GM12878 (cell line): ENCODE measurements around the gene HYAL4. TPM values are rescaled to one million over a fixed set of nuclear protein-coding genes. Genes with fewer than 3 reads are reported as not detected.

Experiments
- ATAC-seq: fragments of 200-7000 bp; cut with Tn5 transposase; 3 replicates; pipeline ENCODE4 v1.9.1; 2020; ENCODE audit warnings: mild to moderate bottlenecking, moderate library complexity
- BruUV-seq: library from RNA; stranded (reverse); fragments of 400-500 nt; replicated peaks from 2 replicates; lab custom pipeline; 2021; lab: Mats Ljungman, UMichigan
- CTCF ChIA-PET: fragments of 300-600 bp; sonication (Branson Sonifier 250); formaldehyde crosslinking; extraction: SDS; loops from one replicate; lab custom pipeline; 2021; ENCODE audit warnings: inconsistent platforms; lab: Yijun Ruan, JAX
- POLR2A ChIA-PET: fragments of 350-600 bp; formaldehyde crosslinking; extraction: SDS; loops from one replicate; lab custom pipeline; 2021; ENCODE audit warnings: inconsistent platforms; lab: Charles Lee
- RAD21 ChIA-PET: fragments of 300-600 bp; sonication (Branson Sonifier 250); formaldehyde crosslinking; loops from one replicate; lab custom pipeline; 2023; ENCODE audit warnings: antibody characterized with exemption; ENCODE audit not compliant: unreplicated experiment; lab: Charles Lee
- SMC1A ChIA-PET: fragments of 300-600 bp; sonication (Branson Sonifier 250); formaldehyde crosslinking; loops from one replicate; lab custom pipeline; 2023; ENCODE audit not compliant: unreplicated experiment, uncharacterized antibody; lab: Charles Lee
- DNase-seq: peaks from one replicate; pipeline ENCODE4 v3.0.0-alpha.2; 2011; ENCODE audit warnings: low read depth, low spot score
- FAIRE-seq: peaks from 3 replicates; lab custom pipeline; 2011; peaks lifted over from hg19 to GRCh38; lab: Jason Lieb, UNC
- H2AFZ ChIP-seq: 2 replicates; pipeline ENCODE4 v1.6.0; 2011; ENCODE audit warnings: low read depth, low read length, control low read depth; ENCODE audit not compliant: control insufficient read depth
- H3K27ac ChIP-seq: 2 replicates; pipeline ENCODE4 v1.5.1; 2011; ENCODE audit warnings: control low read depth; ENCODE audit not compliant: control insufficient read depth, insufficient read depth
- H3K27me3 ChIP-seq, 2 experiments: replicated peaks in 1 of 2; 2 replicates each; pipeline versions ENCODE4 v1.6.0 to v1.6.1; 2011; ENCODE audit warnings: low read length in 1 of 2; ENCODE audit not compliant: control insufficient read depth in 2 of 2, insufficient read depth in 2 of 2
- H3K36me3 ChIP-seq, 2 experiments: 2 replicates each; pipeline ENCODE4 v1.5.1; 2011; ENCODE audit warnings: low read length in 1 of 2; ENCODE audit not compliant: control insufficient read depth in 2 of 2, insufficient read depth in 2 of 2
- H3K4me1 ChIP-seq: 2 replicates; pipeline ENCODE4 v1.6.1; 2011; ENCODE audit warnings: mild to moderate bottlenecking, low read length, moderate library complexity, mixed read lengths; ENCODE audit not compliant: control insufficient read depth, insufficient read depth
- H3K4me2 ChIP-seq: 2 replicates; pipeline ENCODE4 v1.6.0; 2011; ENCODE audit warnings: control low read depth; ENCODE audit not compliant: control insufficient read depth, insufficient read depth
- H3K4me3 ChIP-seq: fragments of 200-600 bp; sonication (generic); 2 replicates; pipeline ENCODE4 v1.5.1; 2016
- H3K79me2 ChIP-seq: 2 replicates; pipeline ENCODE4 v1.6.0; 2011; ENCODE audit warnings: low read length; ENCODE audit not compliant: control insufficient read depth, insufficient read depth
- H3K9ac ChIP-seq: 2 replicates; pipeline ENCODE4 v1.8.0; 2011; ENCODE audit warnings: low read length, control low read depth, mixed read lengths; ENCODE audit not compliant: control insufficient read depth, insufficient read depth
- H3K9me3 ChIP-seq: replicated peaks from 3 replicates; pipeline ENCODE4 v1.5.1; 2011; ENCODE audit warnings: mild to moderate bottlenecking, low read length; ENCODE audit not compliant: control insufficient read depth, insufficient read depth
- H4K20me1 ChIP-seq: 2 replicates; pipeline ENCODE4 v1.6.0; 2011; ENCODE audit not compliant: control insufficient read depth, insufficient read depth
- ATF7 ChIP-seq: fragments of 450-650 bp; IDR thresholded peaks from 2 replicates; pipeline ENCODE4 v1.6.1; 2016; ENCODE audit warnings: low read depth, mild to moderate bottlenecking
- CHD4 ChIP-seq: fragments of 200-600 bp; sonication (generic); IDR thresholded peaks from 2 replicates; pipeline ENCODE4 v1.6.1; 2016; ENCODE audit warnings: mild to moderate bottlenecking
- DPF2 ChIP-seq: fragments of 450-650 bp; IDR thresholded peaks from 2 replicates; pipeline ENCODE4 v1.6.1; 2017; ENCODE audit warnings: mild to moderate bottlenecking
- HDAC6 ChIP-seq: fragments of 200-600 bp; sonication (generic); IDR thresholded peaks from one replicate; pipeline ENCODE4 v1.8.0; 2017; ENCODE audit warnings: antibody characterized with exemption; ENCODE audit not compliant: unreplicated experiment
- HSF1 ChIP-seq: fragments of 150-350 bp; IDR thresholded peaks from 2 replicates; pipeline ENCODE4 v1.6.1; 2014; ENCODE audit warnings: mild to moderate bottlenecking, low read depth, low read length
- MYC ChIP-seq: IDR thresholded peaks from 2 replicates; pipeline ENCODE4 v1.6.1; 2011; ENCODE audit warnings: mild to moderate bottlenecking, low read length, moderate library complexity, inconsistent platforms; ENCODE audit not compliant: insufficient read depth, insufficient replicate concordance, insufficient read length, severe bottlenecking
- POU2F2 ChIP-seq: IDR thresholded peaks from 3 replicates; pipeline ENCODE4 v1.6.1; 2011; ENCODE audit warnings: low read depth, mild to moderate bottlenecking, low read length, borderline replicate concordance
- RELA ChIP-seq: fragments of 450-650 bp; IDR thresholded peaks from 2 replicates; pipeline ENCODE4 v1.8.0; 2014; ENCODE audit warnings: borderline replicate concordance; ENCODE audit not compliant: partially characterized antibody
- USF2 ChIP-seq: IDR thresholded peaks from 2 replicates; pipeline ENCODE4 v1.6.1; 2011; ENCODE audit warnings: low read depth, low read length, improper control_type of control experiment, borderline replicate concordance
- ZBTB40 ChIP-seq: fragments of 450-650 bp; IDR thresholded peaks from 2 replicates; pipeline ENCODE4 v1.6.1; 2016; ENCODE audit warnings: mild to moderate bottlenecking, moderate library complexity, borderline replicate concordance
- ZNF24 ChIP-seq: fragments of 450-650 bp; IDR thresholded peaks from 2 replicates; pipeline ENCODE4 v1.6.1; 2017; ENCODE audit warnings: antibody characterized with exemption, mild to moderate bottlenecking
- WGBS: methylation state at CpG from one replicate; pipeline ENCODE4 v1.1.6; 2016; ENCODE audit warnings: low lambda C conversion rate; ENCODE audit not compliant: insufficient replicate concordance, insufficient coverage; ENCODE audit errors: missing lambda C conversion rate; 5-methylcytosine and 5-hydroxymethylcytosine counted together
- in situ Hi-C: fragments of 300-500 bp; cut with MboI; formaldehyde crosslinking; loops from 9 replicates; pipeline ENCODE4 v1.14.3; 2018; ENCODE audit warnings: mixed read lengths
- intact Hi-C: fragments of 100-400 bp; cut with micrococcal nuclease; formaldehyde crosslinking; loops from one replicate; pipeline ENCODE4 v1.14.2; 2022; ENCODE audit not compliant: unreplicated experiment
- polyA plus RNA-seq, 11 experiments: library from polyadenylated mRNA; depleted of rRNA in 4 of 11; unstranded in 6 of 11; stranded (reverse) in 5 of 11; fragments of >200 nt; fragmentation: Nextera tagmentation in 4 of 11; fragmentation: Illumina TruSeq in 1 of 11; extraction: Ambion mirVana in 4 of 11; extraction: Trizol in 1 of 11; gene quantifications; 1 replicate in 1 of 11; 2 replicates in 10 of 11; pipeline versions ENCODE4 v1.2.1 to v1.2.3, GENCODE V29; 2011 to 2016; ENCODE audit warnings: inconsistent platforms in 2 of 11, missing spikeins in 2 of 11, low read depth in 1 of 11
- total RNA-seq, 4 experiments: library from RNA; depleted of rRNA in 3 of 4; stranded (reverse); fragments of >200 nt in 3 of 4; fragmentation: Illumina TruSeq in 1 of 4; extraction: Trizol in 1 of 4; gene quantifications; 2 replicates each; pipeline versions ENCODE4 v1.2.1 to v1.2.3, GENCODE V29; 2013 to 2021

The HYAL4 gene
- total and polyA plus RNA-seq, 10 of the 15 experiments (the other 5 are each of a cell fraction or from before 2014, with no cell fraction given): 0.14 to 0.88 (median 0.26) TPM; not detected in 1

GRCh38 chr7:123923599-123923998, 78.6 kb downstream of the HYAL4 start:
- no peak for ATAC-seq
- Histone ChIP-seq H3K4me2 (no peak overlapping the region), H3K4me3 (no peak overlapping the region), H3K9ac (no peak overlapping the region), H2AFZ (no peak overlapping the region), H3K79me2 (no peaks in the 10 kb centered on the region), H3K36me3 (no peaks in the 10 kb centered on the region), H3K4me1 (no peaks in the 10 kb centered on the region), H3K27ac (no peak overlapping the region), H3K27me3 (no peaks in the 10 kb centered on the region), H3K9me3 (no peaks in the 10 kb centered on the region), H4K20me1 (no peaks in the 10 kb centered on the region)
- no TSS peak for BruUV-seq
- CTCF ChIA-PET: no interaction called here
- WGBS: 21% methylated on average over 4 of the region's 4 CpGs
- in situ Hi-C loops: no loop called here
- no peak for FAIRE-seq
- no peak for DNase-seq
- RAD21 ChIA-PET: no interaction called here
- TF ChIP-seq ATF7: no peak
- no peak for TF ChIP-seq HDAC6
- TF ChIP-seq CHD4: no peak
- no peak for TF ChIP-seq HSF1
- TF ChIP-seq POU2F2: no peak
- no peak for TF ChIP-seq MYC
- TF ChIP-seq ZBTB40: no peak
- TF ChIP-seq ZNF24: no peak
- TF ChIP-seq DPF2: no peak
- no peak for TF ChIP-seq USF2
- TF ChIP-seq RELA: no peak
- POLR2A ChIA-PET: no interaction called here
- SMC1A ChIA-PET: no interaction called here
- intact Hi-C loops: no loop called here
